Measurements from ENCODE around the gene TSEN54.

DNA sequence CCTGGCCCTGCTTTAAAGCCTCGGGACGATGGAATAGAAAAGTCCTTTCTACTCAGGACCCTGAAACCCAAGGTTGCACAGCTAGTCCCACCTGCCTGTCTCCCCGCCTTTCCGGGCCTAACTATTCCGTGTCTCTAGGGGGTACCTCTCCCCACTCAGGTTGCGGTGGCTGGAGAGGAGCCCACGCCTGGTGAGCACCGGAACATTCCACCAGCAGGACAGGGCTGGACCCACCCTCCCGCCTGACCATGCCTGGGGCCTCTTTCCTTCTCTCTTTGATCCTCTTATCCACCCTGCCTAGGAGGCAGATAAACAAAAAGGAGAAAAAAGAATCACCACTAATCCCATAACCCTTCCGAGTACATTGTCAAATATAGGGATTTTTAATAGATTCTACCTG lies 20.0 kb downstream of the TSEN54 start:
- TF ChIP-seq STAT1 (IDR thresholded peaks at IDR 0.05; ENCODE audit: unreplicated experiment) (no peak), EZH2 (IDR thresholded peaks at IDR 0.05; ENCODE audit: low read depth, unreplicated experiment) (no peak), EZH2phosphoT487 (IDR thresholded peaks at IDR 0.05; ENCODE audit: unreplicated experiment) (no peak)

Measured in GM23338 (cell line).